ENCODE results near the gene TGFBR1.
"Not testable (repeated sequence)": the region's sequence is repeated elsewhere in the genome, so short reads cannot be mapped to it uniquely, and the experiment has no call there.

The TGFBR1 gene

DNA sequence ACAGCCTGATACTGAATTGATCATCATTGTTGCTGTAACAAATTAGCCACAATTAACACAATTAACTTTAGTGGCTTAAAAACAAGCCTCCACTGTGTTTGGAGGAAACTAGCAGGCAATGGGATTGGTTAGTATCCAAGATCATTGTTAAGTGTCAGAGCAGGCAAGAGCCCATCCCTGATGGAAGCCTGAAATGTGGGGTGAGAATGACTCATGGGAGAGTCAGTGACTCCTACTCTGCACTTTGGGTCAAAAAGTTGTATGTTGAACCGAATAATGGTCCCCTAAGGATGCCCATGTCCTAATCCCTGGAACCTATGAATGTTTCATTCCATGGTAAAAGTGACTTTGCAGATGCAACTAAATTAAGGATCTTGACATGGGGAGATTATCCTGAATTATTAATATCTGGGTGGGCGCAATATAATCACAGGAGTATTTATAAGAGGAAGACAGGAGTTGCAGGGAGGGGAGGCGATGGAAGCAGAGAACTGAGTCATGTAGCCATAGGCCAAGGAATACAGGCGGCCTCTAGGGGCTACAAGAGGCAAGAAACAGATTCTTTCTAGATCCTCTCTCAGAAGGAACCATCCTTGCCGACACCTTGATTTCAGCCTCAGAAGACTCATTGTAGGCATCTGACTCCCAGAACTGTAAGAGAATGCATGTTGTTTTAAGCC is 88.0 kb downstream of the TGFBR1 start:
- no peak for DNase-seq

DNA sequence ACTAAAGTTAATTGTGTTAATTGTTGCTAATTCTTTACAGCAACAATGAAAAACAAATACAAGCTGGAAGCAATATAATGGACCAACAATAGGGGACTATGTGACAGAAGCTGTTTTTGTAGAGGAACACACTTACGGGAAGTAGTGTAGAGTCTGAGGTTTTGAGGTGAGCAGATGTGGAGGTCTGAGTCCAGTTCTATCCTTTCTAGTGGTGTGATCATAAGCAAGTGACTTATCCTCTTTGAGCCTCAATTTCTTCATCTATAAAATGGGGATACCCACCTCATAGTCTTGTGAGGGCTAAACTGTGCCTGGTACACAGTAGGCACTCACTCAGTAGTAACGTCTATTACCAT is 88.5 kb downstream of the TGFBR1 start:
- no peak for DNase-seq

DNA sequence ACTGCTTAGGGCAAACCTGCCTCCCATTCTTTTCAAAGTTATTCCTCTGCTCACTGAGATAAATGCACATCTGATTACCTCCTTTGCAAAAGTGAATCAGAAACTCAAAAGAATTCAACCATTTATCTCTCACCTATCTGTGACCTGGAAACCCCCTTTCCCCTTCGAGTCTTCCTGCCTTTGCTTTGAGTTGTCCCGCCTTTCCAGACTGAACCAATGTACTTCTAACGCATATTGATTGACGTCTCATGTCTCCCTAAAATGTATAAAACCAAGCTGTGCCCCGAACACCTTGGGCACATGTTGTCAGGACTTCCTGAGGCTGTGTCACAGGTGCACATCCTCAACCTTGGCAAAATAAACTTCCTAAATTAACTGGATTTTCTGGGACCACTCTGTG is 91.6 kb downstream of the TGFBR1 start:
- not testable (repeated sequence) for DNase-seq

DNA sequence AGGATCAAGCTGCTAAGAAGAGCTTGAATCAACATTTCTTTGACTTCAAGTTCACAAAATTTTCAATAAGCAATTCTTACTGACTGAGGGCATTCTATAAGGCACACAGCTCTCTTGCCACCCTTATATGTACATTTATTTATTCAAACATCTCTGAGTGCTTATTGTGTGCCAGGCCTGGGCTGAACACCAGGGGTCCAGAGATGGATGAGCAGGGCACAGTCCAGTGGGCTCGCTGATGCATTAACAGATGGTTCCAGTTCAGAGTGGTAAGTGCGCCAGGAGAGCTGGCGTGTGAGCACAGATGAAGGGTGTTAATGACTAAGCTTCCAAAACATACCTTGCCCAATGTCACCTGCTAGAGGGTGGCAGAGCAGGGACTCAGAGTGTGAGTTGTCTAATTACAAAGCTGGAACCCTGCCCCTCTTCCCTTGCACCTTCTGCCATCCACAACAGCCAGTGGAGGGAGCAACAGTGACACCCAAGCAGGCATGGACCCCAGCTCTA is 92.3 kb downstream of the TGFBR1 start:
- no peak for DNase-seq

DNA sequence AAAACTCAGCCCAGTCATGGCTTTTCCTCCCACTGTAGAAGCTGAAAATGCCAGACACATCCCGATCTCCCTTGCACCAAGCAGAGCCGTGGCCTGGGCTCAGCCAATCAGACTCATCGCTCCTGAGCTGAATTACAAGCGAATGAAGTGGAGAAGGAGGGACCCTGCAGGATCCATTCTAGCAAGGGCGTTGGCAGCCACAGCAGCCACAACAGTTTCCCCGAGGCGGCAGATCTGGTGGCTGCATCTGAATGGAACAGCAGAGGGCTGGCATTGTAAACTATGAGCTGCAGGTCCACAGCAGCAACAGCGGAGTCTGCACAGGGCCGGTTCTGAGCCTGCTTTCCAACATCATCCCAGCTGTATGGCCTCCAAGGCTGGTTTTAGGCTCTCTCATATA is 93.1 kb downstream of the TGFBR1 start:
- DNase-seq: no peak

DNA sequence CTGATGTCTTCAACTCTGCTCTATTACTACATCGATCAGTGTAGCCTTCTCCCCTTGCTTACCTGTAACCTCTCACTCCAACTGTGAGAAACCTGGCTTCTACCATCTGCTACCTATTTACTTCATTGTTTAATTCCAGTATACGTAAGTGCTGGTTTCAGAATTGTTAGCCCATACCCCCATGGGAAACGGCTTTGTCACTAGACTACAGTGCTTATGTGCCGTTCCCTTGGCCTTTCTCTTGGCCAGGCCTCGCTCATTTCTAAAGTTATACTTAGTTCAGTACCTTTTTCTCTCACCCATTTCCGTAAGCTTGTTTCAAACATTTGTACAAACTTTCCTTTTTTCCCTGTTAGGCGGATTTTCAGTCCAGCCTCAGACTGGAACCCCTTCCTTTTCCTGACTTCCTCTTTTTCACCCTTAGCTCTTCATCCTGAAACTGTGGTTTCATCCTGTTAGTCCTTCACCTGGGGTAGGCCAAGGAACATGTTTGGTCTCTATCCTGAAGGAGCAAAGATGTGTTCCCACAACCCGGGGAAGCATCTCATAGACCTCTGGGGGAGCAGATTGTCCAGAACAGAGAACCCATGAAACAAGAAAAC is 95.1 kb downstream of the TGFBR1 start:
- DNase-seq: no peak

GRCh38 chr9:99201603-99202002 is 96.7 kb downstream of the TGFBR1 start:
- DNase-seq: no peak
